Progenitor cell of endocrine pancreas (in vitro differentiated cells): ENCODE results near the gene CIB4. TPM values are rescaled to one million over a fixed set of nuclear protein-coding genes. Genes with fewer than 3 reads are reported as not detected.

Experiments used
- DNase-seq: peaks from one replicate; pipeline ENCODE4 v3.0.0; 2021; ENCODE audit warnings: low spot score; ENCODE audit not compliant: unreplicated experiment
- H3K27ac Mint-ChIP-seq: 2 replicates; pipeline ENCODE4 v1.8.0; 2021; ENCODE audit warnings: mild to moderate bottlenecking, moderate library complexity, mixed read lengths
- H3K27me3 Mint-ChIP-seq: 2 replicates; pipeline ENCODE4 v1.8.0; 2021; ENCODE audit warnings: mixed read lengths
- H3K36me3 Mint-ChIP-seq: 2 replicates; pipeline ENCODE4 v1.8.0; 2022; ENCODE audit warnings: mixed read lengths; ENCODE audit not compliant: insufficient read depth
- H3K4me1 Mint-ChIP-seq: 2 replicates; pipeline ENCODE4 v1.8.0; 2021; ENCODE audit warnings: low read depth, mixed read lengths
- H3K4me3 Mint-ChIP-seq: 2 replicates; pipeline ENCODE4 v1.8.0; 2021; ENCODE audit warnings: low read depth, mild to moderate bottlenecking, moderate library complexity, mixed read lengths
- H3K9me3 Mint-ChIP-seq: 2 replicates; pipeline ENCODE4 v1.8.0; 2021; ENCODE audit warnings: low read depth, mixed read lengths
- total RNA-seq: library from RNA; stranded (reverse); gene quantifications from 2 replicates; pipeline ENCODE4 v1.2.1, GENCODE V29; 2021
- TF ChIP-seq, protein P1 (sequence below): fragments of 200-600 bp; sonication (generic); IDR thresholded peaks from one replicate; pipeline ENCODE4 v1.5.0; 2021; ENCODE audit warnings: antibody characterized with exemption, mild to moderate bottlenecking; ENCODE audit not compliant: unreplicated experiment

CIB4 gene
- total RNA-seq, 1 donor from 2014 or later, result not detected

DNA sequence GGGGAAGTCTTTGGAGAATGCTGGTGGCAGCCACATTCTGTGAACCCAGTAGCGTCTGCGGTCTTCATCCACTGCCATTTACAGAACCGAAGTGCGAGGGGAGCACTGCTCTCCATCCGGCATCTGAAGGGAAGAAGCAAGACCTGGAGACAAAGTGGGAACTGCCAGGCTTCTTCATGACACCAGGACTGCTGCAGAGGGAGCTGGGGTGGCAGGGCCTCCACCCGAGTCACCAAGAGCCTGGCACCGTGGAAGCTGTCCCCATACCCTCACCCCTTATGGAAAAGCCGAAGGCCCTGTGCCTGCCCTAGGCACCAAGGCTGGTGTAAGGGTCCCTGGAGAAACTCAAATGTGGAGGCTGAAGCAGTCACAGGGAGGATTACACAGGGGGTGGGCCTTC, 79.8 kb downstream of the CIB4 start:
- Mint-ChIP-seq H3K9me3 (no peaks in the 10 kb centered on the region), H3K36me3 (no peaks in the 10 kb centered on the region), H3K27ac (no peak overlapping the region), H3K4me1 (no peaks in the 10 kb centered on the region), H3K4me3 (no peak overlapping the region), H3K27me3 (peaks cover 50% of the 10 kb centered on the region)
- no peak for DNase-seq
- TF ChIP-seq, protein P1, sequence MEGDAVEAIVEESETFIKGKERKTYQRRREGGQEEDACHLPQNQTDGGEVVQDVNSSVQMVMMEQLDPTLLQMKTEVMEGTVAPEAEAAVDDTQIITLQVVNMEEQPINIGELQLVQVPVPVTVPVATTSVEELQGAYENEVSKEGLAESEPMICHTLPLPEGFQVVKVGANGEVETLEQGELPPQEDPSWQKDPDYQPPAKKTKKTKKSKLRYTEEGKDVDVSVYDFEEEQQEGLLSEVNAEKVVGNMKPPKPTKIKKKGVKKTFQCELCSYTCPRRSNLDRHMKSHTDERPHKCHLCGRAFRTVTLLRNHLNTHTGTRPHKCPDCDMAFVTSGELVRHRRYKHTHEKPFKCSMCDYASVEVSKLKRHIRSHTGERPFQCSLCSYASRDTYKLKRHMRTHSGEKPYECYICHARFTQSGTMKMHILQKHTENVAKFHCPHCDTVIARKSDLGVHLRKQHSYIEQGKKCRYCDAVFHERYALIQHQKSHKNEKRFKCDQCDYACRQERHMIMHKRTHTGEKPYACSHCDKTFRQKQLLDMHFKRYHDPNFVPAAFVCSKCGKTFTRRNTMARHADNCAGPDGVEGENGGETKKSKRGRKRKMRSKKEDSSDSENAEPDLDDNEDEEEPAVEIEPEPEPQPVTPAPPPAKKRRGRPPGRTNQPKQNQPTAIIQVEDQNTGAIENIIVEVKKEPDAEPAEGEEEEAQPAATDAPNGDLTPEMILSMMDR, result no peak

DNA sequence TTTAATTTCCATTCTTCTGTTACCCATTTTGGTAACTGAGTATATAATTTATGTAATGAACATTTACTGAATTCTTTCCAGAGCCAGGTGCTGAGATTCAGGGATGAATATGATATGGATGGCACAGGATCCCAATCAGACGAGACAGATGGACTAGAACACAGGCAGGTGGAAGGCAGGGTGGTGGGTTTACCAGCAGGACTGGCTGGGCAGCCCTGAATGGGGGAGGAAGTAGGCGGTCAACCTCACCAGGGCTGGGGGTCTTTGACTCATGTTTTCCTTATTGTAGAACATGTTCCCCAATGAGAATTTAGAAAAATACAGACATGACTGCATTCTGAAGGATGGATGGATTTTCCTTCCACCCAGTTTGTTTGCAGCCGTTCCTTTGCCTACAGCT, 80.3 kb downstream of the CIB4 start:
- Mint-ChIP-seq H3K27me3 (peaks cover 46% of the 10 kb centered on the region), H3K4me1 (no peaks in the 10 kb centered on the region), H3K36me3 (no peaks in the 10 kb centered on the region), H3K9me3 (no peaks in the 10 kb centered on the region), H3K4me3 (no peak overlapping the region), H3K27ac (no peak overlapping the region)
- DNase-seq, result no peak
- TF ChIP-seq, protein P1, result no peak

DNA sequence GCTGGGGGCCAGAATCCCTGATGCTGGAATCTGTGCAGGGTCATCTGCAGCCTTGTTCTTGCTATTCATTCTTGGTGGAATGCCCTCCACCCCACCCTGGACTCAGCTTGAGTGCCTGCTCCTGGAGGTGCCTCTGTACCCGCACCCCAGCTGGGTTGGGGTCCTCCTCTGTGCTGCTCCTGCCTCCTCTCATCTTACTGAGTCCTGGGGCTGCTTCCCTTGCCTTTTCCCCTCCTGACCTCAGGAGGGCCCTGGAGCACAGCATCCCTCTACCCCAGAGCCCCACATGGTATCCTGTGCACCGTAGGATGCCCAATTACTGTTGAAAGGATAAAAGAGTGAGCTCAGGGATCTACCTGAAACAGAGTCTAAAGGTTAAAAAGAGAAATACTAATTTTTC, 81.6 kb downstream of the CIB4 start:
- no peaks in the 10 kb centered on the region for H3K4me1 Mint-ChIP-seq
- H3K27me3 Mint-ChIP-seq, result peaks cover 40% of the 10 kb centered on the region
- TF ChIP-seq, protein P1, result no peak
- H3K4me3 Mint-ChIP-seq, result no peak overlapping the region
- no peaks in the 10 kb centered on the region for H3K9me3 Mint-ChIP-seq
- no peak for DNase-seq
- H3K36me3 Mint-ChIP-seq, result no peaks in the 10 kb centered on the region
- no peak overlapping the region for H3K27ac Mint-ChIP-seq

- H3K36me3 Mint-ChIP-seq, result no peaks in the 10 kb centered on the region
- peaks cover 38% of the 10 kb centered on the region for H3K27me3 Mint-ChIP-seq
- H3K9me3 Mint-ChIP-seq, result no peaks in the 10 kb centered on the region
- no peak for DNase-seq
- H3K4me1 Mint-ChIP-seq, result no peaks in the 10 kb centered on the region
- H3K27ac Mint-ChIP-seq, result no peak overlapping the region
- TF ChIP-seq, protein P1, result no peak
- H3K4me3 Mint-ChIP-seq, result no peak overlapping the region
These were observed 82.1 kb downstream of the CIB4 start for GRCh38 chr2:26559044-26559405.

GRCh38 chr2:26558271-26559043, 82.7 kb downstream of the CIB4 start:
- Mint-ChIP-seq H3K4me1 (no peaks in the 10 kb centered on the region), H3K4me3 (no peak overlapping the region), H3K36me3 (no peaks in the 10 kb centered on the region), H3K27me3 (peaks cover 35% of the 10 kb centered on the region), H3K9me3 (no peaks in the 10 kb centered on the region), H3K27ac (no peak overlapping the region)
- DNase-seq, result no peak
- TF ChIP-seq, protein P1, result no peak
